Gastroesophageal sphincter (tissue), 3 donors: Measurements from ENCODE around the gene ASAH2.

ENCODE experiments used
- CTCF ChIP-seq, 4 experiments: fragments of 200-600 bp in 2 of 4; fragments of 450-650 bp in 2 of 4; sonication (generic) in 1 of 4; IDR thresholded peaks; one replicate each; pipeline ENCODE4 v1.5.1; 2017 to 2019; ENCODE audit warnings: antibody characterized with exemption in 4 of 4, mild to moderate bottlenecking in 2 of 4, moderate library complexity in 2 of 4
- EP300 ChIP-seq: sonication (generic); formaldehyde crosslinking; IDR thresholded peaks from one replicate; pipeline ENCODE4 v1.6.1; 2017; ENCODE audit warnings: antibody characterized with exemption, mild to moderate bottlenecking
- POLR2A ChIP-seq, 2 donors: fragments of 450-650 bp; IDR thresholded peaks; one replicate each; pipeline ENCODE4 v1.6.1; 2017; ENCODE audit warnings: antibody characterized with exemption in 2 of 2, mild to moderate bottlenecking in 2 of 2, moderate library complexity in 1 of 2
- POLR2AphosphoS5 ChIP-seq: sonication (generic); formaldehyde crosslinking; IDR thresholded peaks from one replicate; pipeline ENCODE4 v1.6.1; 2017; ENCODE audit warnings: antibody characterized with exemption

GRCh38 chr10:50299948-50300669 is 48.8 kb upstream of the ASAH2 start:
- no peak for TF ChIP-seq POLR2A (IDR thresholded peaks at IDR 0.05)
- no peak for TF ChIP-seq POLR2AphosphoS5
- TF ChIP-seq CTCF (IDR thresholded peaks at IDR 0.05), result no peak
- TF ChIP-seq EP300, result no peak
